CMK (cell line): Measurements from ENCODE around the gene NUBP2.
A peak's percentile ranks its signal among the peaks of the same experiment; 100 is the strongest.

Experiments
- DNase-seq: peaks from one replicate; pipeline ENCODE4 v3.0.0-alpha.2; 2010; ENCODE audit warnings: low read depth

Gene NUBP2

DNA sequence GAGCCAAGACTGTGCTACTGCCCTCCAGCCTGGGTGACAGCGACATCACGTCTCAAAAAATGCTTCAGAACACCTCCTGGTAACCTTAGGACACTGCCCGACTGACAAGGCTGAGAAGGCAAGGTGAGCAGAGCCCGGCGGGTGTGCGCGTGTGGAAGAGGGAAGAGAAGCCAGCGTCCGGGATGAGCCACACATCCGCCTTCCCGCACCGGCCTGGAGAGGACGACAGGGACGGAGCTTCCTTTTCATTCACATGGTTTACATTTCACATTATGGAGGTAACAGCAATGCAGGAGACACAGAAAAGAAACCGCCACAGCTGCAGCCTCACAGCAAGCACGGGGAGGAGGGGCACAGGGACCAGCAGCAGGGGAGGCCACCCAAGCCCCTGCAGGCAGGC is 27.3 kb downstream of the NUBP2 start:
- DNase-seq, result no peak

DNA sequence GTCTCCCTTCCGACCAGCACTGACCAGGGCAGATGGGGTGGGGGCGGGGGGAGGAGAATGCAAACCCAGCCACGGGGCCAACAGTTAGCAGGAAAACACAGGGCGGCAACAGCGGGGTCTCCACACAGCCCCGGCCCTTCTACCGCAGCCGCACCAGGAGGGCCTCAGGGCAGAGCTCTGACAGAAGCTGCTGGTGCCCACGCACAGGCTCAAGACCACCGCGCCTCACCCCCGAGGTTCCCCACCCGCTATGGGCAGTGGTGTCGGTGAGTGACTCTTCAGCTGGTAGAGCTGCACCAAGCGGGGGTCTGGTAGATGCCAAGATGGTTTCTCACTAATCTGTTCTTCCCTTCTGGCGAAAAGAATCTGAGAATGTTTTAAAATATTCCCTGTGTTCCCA is 27.8 kb downstream of the NUBP2 start:
- no peak for DNase-seq

GRCh38 chr16:1812732-1813163 is 30.0 kb downstream of the NUBP2 start:
- no peak for DNase-seq

GRCh38 chr16:1815461-1815860 is 32.7 kb downstream of the NUBP2 start:
- DNase-seq, result no peak

GRCh38 chr16:1816396-1817275 is 33.9 kb downstream of the NUBP2 start:
- DNase-seq, result no peak

- DNase-seq, result no peak
Measured at GRCh38 chr16:1817276-1817589, 34.5 kb downstream of the NUBP2 start.

GRCh38 chr16:1817716-1818115 is 35.0 kb downstream of the NUBP2 start:
- no peak for DNase-seq

GRCh38 chr16:1818204-1818872 is 35.6 kb downstream of the NUBP2 start:
- DNase-seq, result no peak

- no peak for DNase-seq
Measured at GRCh38 chr16:1818873-1819525, 36.2 kb downstream of the NUBP2 start.

DNA sequence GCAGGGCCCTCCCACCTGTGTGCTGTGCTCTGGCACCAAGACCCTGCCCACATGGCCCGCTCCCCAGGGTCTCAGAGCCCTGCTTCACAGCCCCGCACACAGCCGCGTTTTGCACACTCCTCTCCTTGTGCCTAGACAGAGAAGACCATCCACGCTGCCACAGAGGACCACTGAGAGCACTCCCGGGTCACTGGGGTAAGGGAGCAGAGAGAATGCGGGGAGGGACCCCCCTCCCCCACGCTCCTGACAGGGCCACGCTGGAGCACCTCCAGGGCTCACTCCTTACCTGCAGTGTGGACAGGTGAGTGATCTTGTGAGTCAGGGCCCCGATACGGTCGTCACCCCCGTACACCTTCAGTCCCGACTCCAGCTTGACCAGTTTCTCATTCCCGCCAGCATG is 36.9 kb downstream of the NUBP2 start:
- DNase-seq, result no peak

- no peak for DNase-seq
Measured at GRCh38 chr16:1820096-1820945, 37.6 kb downstream of the NUBP2 start.

DNA sequence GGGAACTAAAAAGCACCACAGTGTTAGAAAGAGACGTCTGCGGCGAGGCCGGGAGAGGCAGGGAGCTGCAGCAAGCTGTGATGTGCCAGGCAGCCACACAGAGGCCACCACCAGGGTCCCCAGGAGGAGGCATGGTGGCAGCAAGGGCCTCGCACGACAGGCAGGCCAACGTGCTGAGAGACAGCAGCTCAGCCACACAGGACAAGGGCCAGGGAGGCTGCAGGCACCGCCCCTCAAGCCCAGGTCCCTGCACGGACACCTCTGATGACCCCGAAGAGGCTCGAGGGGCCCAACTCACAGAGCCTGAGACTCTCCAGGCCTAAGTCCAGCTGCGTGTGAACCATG is 38.2 kb downstream of the NUBP2 start:
- DNase-seq, result no peak

DNA sequence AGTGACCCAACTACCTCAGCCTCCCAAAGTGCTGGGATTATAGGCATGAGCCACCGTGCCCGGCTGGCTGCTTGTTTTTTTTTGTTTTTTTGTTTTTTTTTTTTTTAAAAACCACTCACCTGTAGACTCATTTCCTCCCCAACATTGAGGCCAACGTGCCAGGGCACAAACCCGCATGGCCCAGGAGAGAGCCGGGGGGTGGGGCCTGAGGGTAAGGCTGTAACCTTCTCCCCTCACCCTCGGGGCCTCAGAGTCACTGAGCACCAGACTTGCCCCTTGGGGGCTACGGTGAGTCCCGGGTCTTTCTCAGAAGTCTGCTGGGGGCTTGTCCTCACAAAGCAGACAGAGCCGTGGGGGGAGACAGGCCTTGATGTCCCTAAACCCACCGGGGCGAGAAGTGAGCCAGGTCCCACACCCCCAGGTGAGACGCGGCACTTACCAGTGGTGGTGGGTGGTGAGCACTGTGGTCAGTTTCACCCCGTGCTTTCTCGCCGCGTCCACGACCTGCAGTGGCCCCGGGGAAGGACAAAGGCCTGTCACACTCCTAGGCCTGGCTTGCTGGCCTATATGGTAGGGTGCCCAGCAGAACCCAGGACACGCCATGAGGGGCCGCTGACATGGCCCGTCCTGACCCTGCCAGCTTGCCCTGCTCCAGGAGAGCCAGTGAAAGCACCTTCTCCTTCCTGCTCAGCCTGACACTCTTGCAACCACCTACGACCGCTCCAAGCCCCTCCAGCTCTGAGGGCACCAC is 39.3 kb downstream of the NUBP2 start:
- DNase-seq, result no peak

DNA sequence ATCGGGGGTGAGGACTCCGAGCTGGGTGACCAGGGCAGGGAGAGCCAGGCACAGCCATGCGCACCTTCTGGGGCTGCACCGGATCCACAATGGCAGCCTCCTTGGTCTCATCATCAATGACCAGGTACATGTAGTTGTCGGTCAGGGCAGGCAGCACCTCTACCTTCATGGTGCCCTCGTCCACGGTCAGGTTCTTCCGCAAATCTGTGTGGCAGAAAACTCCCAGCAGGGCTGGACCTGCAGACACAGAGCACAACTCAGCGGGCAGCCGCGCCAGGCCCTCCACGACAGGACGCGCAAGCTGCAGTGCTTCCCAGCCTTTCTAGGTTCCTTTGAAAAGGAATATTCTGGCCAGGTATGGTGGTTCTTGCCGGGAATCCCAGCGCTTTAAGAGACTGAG is 40.0 kb downstream of the NUBP2 start:
- DNase-seq, result no peak

- DNase-seq, result no peak
Measured at GRCh38 chr16:1823821-1824220, 41.1 kb downstream of the NUBP2 start.

DNA sequence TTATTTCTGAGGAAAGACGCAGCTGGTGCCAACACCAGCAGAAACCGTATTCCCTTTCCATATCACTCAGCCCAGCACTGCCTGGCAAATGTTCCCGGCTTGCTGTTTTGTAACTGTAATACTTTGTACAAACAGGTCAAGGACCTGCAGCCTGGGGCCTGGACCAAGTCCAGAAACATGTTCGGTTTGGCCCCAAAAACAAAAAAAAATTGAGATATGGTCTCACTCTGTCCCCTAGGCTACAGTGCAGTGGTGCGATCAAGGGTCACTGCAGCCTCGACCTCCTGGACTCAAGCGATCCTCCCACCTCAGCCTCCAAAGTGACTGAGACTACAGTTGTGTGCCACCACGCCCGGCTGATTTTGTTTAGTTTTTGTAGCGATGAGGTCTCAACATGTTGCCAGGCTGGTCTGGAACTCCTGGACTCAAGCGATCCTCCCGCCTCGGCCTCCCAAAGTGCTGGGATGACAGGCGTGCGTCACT is 42.7 kb downstream of the NUBP2 start:
- no peak for DNase-seq

GRCh38 chr16:1825864-1826690 is 43.3 kb downstream of the NUBP2 start:
- DNase-seq, result peak; percentile 22

DNA sequence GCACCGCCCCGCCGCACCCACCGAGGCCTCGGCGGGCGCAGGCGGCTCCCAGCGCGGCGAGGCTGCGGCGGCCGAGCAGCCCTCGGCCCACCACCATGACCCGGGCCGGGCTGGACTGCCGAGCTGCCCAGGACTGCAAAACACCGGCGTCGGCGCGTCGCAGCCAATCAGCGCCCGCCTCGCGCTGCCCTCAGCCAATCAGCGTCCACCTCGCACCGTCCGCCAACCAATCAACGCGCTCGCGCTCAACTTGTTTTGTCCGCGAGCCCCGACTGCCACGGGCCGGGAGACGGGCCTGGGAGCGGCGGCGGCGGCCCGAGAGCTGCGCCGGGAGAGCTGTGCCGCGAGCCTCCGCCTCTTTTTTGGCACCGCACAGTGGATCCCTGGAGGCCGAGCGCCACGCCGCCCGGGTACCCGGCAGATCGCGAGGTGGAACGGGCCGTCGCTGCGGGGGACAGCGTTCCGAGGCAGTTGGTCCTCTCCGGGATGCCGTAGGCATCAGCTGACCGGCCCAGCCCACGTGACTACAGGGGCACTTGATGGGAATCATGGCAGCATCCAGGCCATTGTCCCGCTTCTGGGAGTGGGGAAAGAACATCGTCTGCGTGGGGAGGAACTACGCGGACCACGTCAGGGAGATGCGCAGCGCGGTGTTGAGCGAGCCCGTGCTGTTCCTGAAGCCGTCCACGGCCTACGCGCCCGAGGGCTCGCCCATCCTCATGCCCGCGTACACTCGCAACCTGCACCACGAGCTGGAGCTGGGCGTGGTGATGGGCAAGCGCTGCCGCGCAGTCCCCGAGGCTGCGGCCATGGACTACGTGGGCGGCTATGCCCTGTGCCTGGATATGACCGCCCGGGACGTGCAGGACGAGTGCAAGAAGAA is 44.2 kb downstream of the NUBP2 start, which contains the start of the genes FAHD1 and HAGH:
TSS of gene FAHD1 (plus strand) at position 516 of the 883 bp plus-strand sequence. CDS start at position 549, 33 bp downstream.
TSS of gene HAGH (minus strand) at position 135 of the 883 bp plus-strand sequence. CDS start at position 97, 38 bp downstream.
- DNase-seq, result peak; percentile 70
